ENCODE results near the gene HMGB3. TPM values are rescaled to one million over a fixed set of nuclear protein-coding genes. Genes with fewer than 3 reads are reported as not detected.

Gene HMGB3
- polyA plus RNA-seq, 2 of the 4 experiments (the other 2 are of a cell fraction) = 104 to 142 TPM

DNA sequence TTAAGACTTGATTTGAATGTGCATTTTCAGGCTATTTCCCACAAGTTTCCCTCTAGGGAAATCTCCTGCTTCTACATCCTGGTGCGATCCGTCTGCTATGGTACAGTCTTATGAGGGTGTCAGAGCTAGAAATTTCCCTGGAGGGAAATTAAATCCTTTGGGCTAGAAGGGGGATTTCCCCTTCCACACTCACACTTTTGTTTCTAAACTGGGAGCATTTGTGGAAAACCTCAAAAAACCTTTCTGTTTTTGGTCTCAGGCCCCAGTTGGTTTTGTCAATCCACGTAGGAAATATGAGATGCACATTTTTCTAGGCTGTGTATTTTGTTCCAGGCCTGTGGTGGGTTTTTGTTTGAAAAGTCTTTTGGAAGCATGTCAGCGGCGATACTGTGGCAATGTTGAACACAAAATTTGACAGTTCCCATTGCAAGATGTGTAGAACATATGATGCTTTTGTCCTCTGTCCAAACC lies 17.8 kb downstream of the HMGB3 start:
- FAIRE-seq (peak; percentile 51), DNase-seq (ENCODE audit: low read depth in 1 of 2, low spot score in 1 of 2) (no peak), ATAC-seq (no peak)
- 91% methylated on average over 5 of the region's 5 CpGs for WGBS (ENCODE audit: missing lambda C conversion rate)
- ChIA-PET CTCF (interaction anchor here (0.8 kb wide), 1 partner anchor 238 kb away, joined by 3 read pairs; no protein-coding TSS in a partner anchor), POLR2A (no interaction called here)
- Histone ChIP-seq H3K9me3 (no peaks in the 10 kb centered on the region), H3K4me1 (no peaks in the 10 kb centered on the region), H3K4me3 (no peak overlapping the region), H3K27ac (no peak overlapping the region), H3K4me2 (no peak overlapping the region)
- TF ChIP-seq, protein P1, sequence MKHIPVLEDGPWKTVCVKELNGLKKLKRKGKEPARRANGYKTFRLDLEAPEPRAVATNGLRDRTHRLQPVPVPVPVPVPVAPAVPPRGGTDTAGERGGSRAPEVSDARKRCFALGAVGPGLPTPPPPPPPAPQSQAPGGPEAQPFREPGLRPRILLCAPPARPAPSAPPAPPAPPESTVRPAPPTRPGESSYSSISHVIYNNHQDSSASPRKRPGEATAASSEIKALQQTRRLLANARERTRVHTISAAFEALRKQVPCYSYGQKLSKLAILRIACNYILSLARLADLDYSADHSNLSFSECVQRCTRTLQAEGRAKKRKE (CRISPR knock-in tag; IDR thresholded peaks at IDR 0.05; ENCODE audit: low read depth) = no peak
- TF ChIP-seq SREBF2 (IDR thresholded peaks at IDR 0.05) (no peak), MAFK (IDR thresholded peaks at IDR 0.05; ENCODE audit: partially characterized antibody) (no peak), FOSL2 (IDR thresholded peaks at IDR 0.05) (no peak), FOSL2 (CRISPR knock-in tag; IDR thresholded peaks at IDR 0.05) (no peak), ZC3H11A (IDR thresholded peaks at IDR 0.05) (no peak), POLR2AphosphoS2 (conservative IDR thresholded peaks at IDR 0.05; ENCODE audit: low read length) (no peak), NR3C1 (IDR thresholded peaks at IDR 0.05) (no peak), ZFP36 (IDR thresholded peaks at IDR 0.05; ENCODE audit: borderline replicate concordance, partially characterized antibody) (no peak), NPAS2 (CRISPR knock-in tag; IDR thresholded peaks at IDR 0.05; ENCODE audit: borderline replicate concordance) (no peak), HEYL (CRISPR knock-in tag; IDR thresholded peaks at IDR 0.05) (no peak), RARB (CRISPR knock-in tag; IDR thresholded peaks at IDR 0.05) (no peak)
- TF ChIP-seq, protein P2, sequence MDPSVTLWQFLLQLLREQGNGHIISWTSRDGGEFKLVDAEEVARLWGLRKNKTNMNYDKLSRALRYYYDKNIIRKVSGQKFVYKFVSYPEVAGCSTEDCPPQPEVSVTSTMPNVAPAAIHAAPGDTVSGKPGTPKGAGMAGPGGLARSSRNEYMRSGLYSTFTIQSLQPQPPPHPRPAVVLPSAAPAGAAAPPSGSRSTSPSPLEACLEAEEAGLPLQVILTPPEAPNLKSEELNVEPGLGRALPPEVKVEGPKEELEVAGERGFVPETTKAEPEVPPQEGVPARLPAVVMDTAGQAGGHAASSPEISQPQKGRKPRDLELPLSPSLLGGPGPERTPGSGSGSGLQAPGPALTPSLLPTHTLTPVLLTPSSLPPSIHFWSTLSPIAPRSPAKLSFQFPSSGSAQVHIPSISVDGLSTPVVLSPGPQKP (IDR thresholded peaks at IDR 0.05; ENCODE audit: low read depth, low read length) = no peak

DNA sequence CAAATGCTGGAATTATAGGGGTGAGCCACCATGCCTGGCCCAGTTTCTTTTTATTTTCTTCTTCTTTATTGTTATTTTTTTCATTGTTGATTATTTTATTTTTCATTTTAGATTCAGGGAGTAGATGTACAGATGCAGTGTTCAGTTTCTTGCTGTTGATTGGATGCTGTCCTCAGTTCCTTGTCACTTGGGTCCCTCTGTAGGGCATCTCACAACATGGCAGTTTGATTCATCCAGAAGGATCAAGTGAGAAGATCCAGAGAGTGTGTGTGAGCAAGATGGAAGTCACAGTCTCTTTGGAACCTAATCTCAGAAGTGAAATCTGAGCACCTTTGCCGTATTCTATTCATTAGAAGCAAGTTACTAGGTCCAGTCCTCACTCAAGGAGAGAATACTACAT lies 20.9 kb downstream of the HMGB3 start:
- Histone ChIP-seq H3K4me1 (no peaks in the 10 kb centered on the region), H3K9me3 (no peaks in the 10 kb centered on the region), H3K27ac (no peak overlapping the region), H3K4me2 (no peak overlapping the region), H3K4me3 (no peak overlapping the region)
- FAIRE-seq (no peak), ATAC-seq (0 out of 6 replicates have a peak, but pooled peaks of 1 of the 2 experiments have one; percentile 33), DNase-seq (ENCODE audit: low read depth in 1 of 2, low spot score in 1 of 2) (peak in 1 of 2 experiments; percentile 18)
- TF ChIP-seq RAD21 (conservative IDR thresholded peaks at IDR 0.05 in 1 of 2, IDR thresholded peaks at IDR 0.05 in 1 of 2) (peak in 1 of 2 experiments; percentile 27; a peak in 2 of 5 replicates), HOXB5 (CRISPR knock-in tag; IDR thresholded peaks at IDR 0.05) (no peak)
- POLR2A ChIA-PET = no interaction called here
- CTCF ChIA-PET = no interaction called here
- WGBS (ENCODE audit: missing lambda C conversion rate) = 20% methylated on average over 1 of the region's 1 CpG

DNA sequence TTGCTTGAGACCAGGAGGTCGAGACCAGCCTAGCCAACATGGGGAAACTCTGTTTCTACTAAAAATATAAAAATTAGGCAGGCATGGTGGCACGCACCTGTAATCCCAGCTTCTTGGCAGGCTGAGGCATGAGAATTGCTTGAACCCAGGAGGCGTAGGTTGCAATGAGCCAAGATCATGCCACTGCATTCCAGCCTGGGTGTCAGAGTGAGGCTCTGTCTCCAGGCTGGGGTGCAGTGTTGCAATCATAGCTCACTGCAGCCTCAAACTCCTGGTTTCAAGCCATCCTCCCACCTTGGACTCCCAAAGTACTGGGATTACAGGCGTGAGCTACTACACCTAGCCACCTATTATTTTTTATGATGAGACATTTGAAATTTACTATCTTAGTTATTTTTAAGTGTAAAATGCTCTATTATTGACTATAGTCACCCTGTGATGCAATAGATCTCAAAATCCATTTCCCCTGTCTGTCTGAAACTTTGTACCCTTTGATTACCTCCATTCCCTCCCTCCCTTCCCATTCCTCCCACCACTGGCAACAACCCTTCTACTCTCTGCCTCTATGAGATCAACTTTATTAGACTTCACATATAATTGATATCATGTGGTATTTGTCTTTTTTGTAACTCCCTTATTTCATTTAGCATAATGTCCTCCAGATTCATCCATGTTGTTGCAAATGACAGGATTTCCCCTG lies 23.4 kb downstream of the HMGB3 start:
- DNase-seq (ENCODE audit: low read depth in 1 of 2, low spot score in 1 of 2) = no peak
- no peak overlapping the region for H3K27ac ChIP-seq
- WGBS (ENCODE audit: missing lambda C conversion rate) = 75% methylated on average over 4 of the region's 4 CpGs
- FAIRE-seq = no peak
- H3K4me3 ChIP-seq = no peak overlapping the region
- H3K4me2 ChIP-seq = no peak overlapping the region
- no peak for ATAC-seq
- ChIA-PET POLR2A (no interaction called here), CTCF (interaction anchor here (0.7 kb wide), 1 partner anchor 76 kb away, joined by 3 read pairs; no protein-coding TSS in a partner anchor)
- no peaks in the 10 kb centered on the region for H3K9me3 ChIP-seq
- TF ChIP-seq KDM5A (IDR thresholded peaks at IDR 0.05) (no peak), FOSL2 (IDR thresholded peaks at IDR 0.05) (no peak), FOSL2 (CRISPR knock-in tag; IDR thresholded peaks at IDR 0.05) (no peak), BHLHE40 (IDR thresholded peaks at IDR 0.05; ENCODE audit: low read depth, low read length) (no peak), NFE2L2 (conservative IDR thresholded peaks at IDR 0.05; ENCODE audit: low read length) (no peak), POLR2A (IDR thresholded peaks at IDR 0.05; ENCODE audit: low read length) (no peak)
- H3K4me1 ChIP-seq = no peaks in the 10 kb centered on the region

DNA sequence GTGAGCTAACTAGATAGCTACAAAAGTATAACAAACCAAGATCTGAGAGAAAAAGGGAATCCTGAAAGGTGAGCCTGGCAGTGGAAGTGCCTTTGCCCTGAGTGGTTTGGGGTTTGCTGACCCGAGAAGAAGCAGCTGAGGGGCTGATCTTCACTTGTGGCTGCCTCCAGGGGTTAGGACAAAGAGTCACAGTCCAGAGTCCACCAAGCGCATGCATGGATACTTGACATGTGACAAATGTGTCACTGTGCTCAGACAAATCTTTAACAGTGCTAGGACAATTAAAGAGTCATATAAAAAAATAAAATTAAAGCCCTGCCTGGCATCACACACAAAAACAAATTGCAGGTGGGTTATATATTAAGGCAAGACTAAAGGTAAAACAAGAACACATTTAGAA lies 26.4 kb downstream of the HMGB3 start:
- ATAC-seq = no peak
- H3K4me1 ChIP-seq = no peaks in the 10 kb centered on the region
- ChIA-PET POLR2A (no interaction called here), CTCF (no interaction called here)
- no peaks in the 10 kb centered on the region for H3K9me3 ChIP-seq
- TF ChIP-seq MYC (IDR thresholded peaks at IDR 0.05; ENCODE audit: borderline replicate concordance, low read length) (no peak), BHLHE40 (IDR thresholded peaks at IDR 0.05; ENCODE audit: low read depth, low read length) (no peak), RFX5 (IDR thresholded peaks at IDR 0.05) (no peak), ZSCAN20 (CRISPR knock-in tag; IDR thresholded peaks at IDR 0.05) (no peak), FOSL2 (IDR thresholded peaks at IDR 0.05) (no peak), FOSL2 (CRISPR knock-in tag; IDR thresholded peaks at IDR 0.05) (no peak), FOXS1 (CRISPR knock-in tag; IDR thresholded peaks at IDR 0.05) (no peak), EP300 (IDR thresholded peaks at IDR 0.05) (no peak), KDM5A (IDR thresholded peaks at IDR 0.05) (no peak), TFCP2L1 (CRISPR knock-in tag; IDR thresholded peaks at IDR 0.05) (no peak), ZC3H11A (IDR thresholded peaks at IDR 0.05) (no peak)
- TF ChIP-seq, protein P3, sequence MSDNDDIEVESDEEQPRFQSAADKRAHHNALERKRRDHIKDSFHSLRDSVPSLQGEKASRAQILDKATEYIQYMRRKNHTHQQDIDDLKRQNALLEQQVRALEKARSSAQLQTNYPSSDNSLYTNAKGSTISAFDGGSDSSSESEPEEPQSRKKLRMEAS (IDR thresholded peaks at IDR 0.05) = no peak
- TF ChIP-seq, protein P4, sequence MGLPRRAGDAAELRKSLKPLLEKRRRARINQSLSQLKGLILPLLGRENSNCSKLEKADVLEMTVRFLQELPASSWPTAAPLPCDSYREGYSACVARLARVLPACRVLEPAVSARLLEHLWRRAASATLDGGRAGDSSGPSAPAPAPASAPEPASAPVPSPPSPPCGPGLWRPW (IDR thresholded peaks at IDR 0.05) = no peak
- TF ChIP-seq, protein P5, sequence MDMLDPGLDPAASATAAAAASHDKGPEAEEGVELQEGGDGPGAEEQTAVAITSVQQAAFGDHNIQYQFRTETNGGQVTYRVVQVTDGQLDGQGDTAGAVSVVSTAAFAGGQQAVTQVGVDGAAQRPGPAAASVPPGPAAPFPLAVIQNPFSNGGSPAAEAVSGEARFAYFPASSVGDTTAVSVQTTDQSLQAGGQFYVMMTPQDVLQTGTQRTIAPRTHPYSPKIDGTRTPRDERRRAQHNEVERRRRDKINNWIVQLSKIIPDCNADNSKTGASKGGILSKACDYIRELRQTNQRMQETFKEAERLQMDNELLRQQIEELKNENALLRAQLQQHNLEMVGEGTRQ (IDR thresholded peaks at IDR 0.05) = no peak
- H3K4me3 ChIP-seq = no peak overlapping the region
- FAIRE-seq = no peak
- WGBS (ENCODE audit: missing lambda C conversion rate) = 43% methylated on average over 2 of the region's 2 CpGs
- no peak overlapping the region for H3K4me2 ChIP-seq
- no peak for DNase-seq (ENCODE audit: low read depth in 1 of 2, low spot score in 1 of 2)
- H3K27ac ChIP-seq = no peak overlapping the region
